ENCODE results near the gene CCDC13. TPM values are rescaled to one million over a fixed set of nuclear protein-coding genes. Genes with fewer than 3 reads are reported as not detected.

CCDC13 gene
- polyA plus RNA-seq, 2 of the 4 experiments (the other 2 are of a cell fraction) = 0.41 to 0.47 TPM

GRCh38 chr3:42730294-42730693 lies 42.8 kb downstream of the CCDC13 start:
- WGBS (ENCODE audit: missing lambda C conversion rate) = 48% methylated on average over 6 of the region's 11 CpGs
- DNase-seq (ENCODE audit: low read depth in 1 of 2, low spot score in 1 of 2) (no peak), ATAC-seq (no peak), FAIRE-seq (no peak)
- Histone ChIP-seq H3K9me3 (no peaks in the 10 kb centered on the region), H3K4me2 (no peak overlapping the region), H3K4me3 (no peak overlapping the region), H3K27ac (no peak overlapping the region), H3K4me1 (no peaks in the 10 kb centered on the region)
- TF ChIP-seq MAX (IDR thresholded peaks at IDR 0.05) (no peak), CHD4 (IDR thresholded peaks at IDR 0.05; ENCODE audit: borderline replicate concordance) (no peak), JUNB (IDR thresholded peaks at IDR 0.05) (no peak), ZFP36 (IDR thresholded peaks at IDR 0.05; ENCODE audit: borderline replicate concordance, partially characterized antibody) (no peak), ELK1 (IDR thresholded peaks at IDR 0.05; ENCODE audit: low read depth, low read length) (no peak), RAD21 (conservative IDR thresholded peaks at IDR 0.05 in 1 of 2, IDR thresholded peaks at IDR 0.05 in 1 of 2) (no peak), HEYL (CRISPR knock-in tag; IDR thresholded peaks at IDR 0.05) (no peak), BHLHE40 (IDR thresholded peaks at IDR 0.05; ENCODE audit: low read depth, low read length) (no peak), BCL3 (IDR thresholded peaks at IDR 0.05) (no peak), NPAS2 (CRISPR knock-in tag; IDR thresholded peaks at IDR 0.05; ENCODE audit: borderline replicate concordance) (no peak), TP53 (CRISPR knock-in tag; IDR thresholded peaks at IDR 0.05) (no peak), FOXS1 (CRISPR knock-in tag; IDR thresholded peaks at IDR 0.05) (no peak), SMC3 (IDR thresholded peaks at IDR 0.05) (no peak), RARB (CRISPR knock-in tag; IDR thresholded peaks at IDR 0.05) (no peak), JUN (IDR thresholded peaks at IDR 0.05) (no peak), RCOR1 (IDR thresholded peaks at IDR 0.05; ENCODE audit: low read depth, low read length) (no peak), FOSB (CRISPR knock-in tag; IDR thresholded peaks at IDR 0.05) (no peak), EP300 (IDR thresholded peaks at IDR 0.05) (no peak), CEBPB (IDR thresholded peaks at IDR 0.05) (no peak), HDAC2 (IDR thresholded peaks at IDR 0.05) (no peak)
- POLR2A ChIA-PET = no interaction called here
- CTCF ChIA-PET = no interaction called here

- WGBS (ENCODE audit: missing lambda C conversion rate) = 58% methylated on average over 6 of the region's 6 CpGs
- ChIA-PET POLR2A (no interaction called here), CTCF (interaction anchor here (0.6 kb wide), 1 partner anchor 32 kb away, joined by 3 read pairs; no protein-coding TSS in a partner anchor)
- no peak for FAIRE-seq
- no peak overlapping the region for H3K27ac ChIP-seq
- ATAC-seq = no peak
- TF ChIP-seq MAZ (IDR thresholded peaks at IDR 0.05; ENCODE audit: borderline replicate concordance, low read depth, low read length) (no peak), TP53 (CRISPR knock-in tag; IDR thresholded peaks at IDR 0.05) (no peak)
- H3K4me1 ChIP-seq = no peaks in the 10 kb centered on the region
- DNase-seq (ENCODE audit: low read depth in 1 of 2, low spot score in 1 of 2) = no peak
- H3K4me2 ChIP-seq = no peak overlapping the region
- H3K4me3 ChIP-seq = no peak overlapping the region
- H3K9me3 ChIP-seq = no peaks in the 10 kb centered on the region
Observed at GRCh38 chr3:42729404-42730145, 43.5 kb downstream of the CCDC13 start.

- CTCF ChIA-PET = interaction anchor here (0.6 kb wide), 1 partner anchor 32 kb away, joined by 3 read pairs; no protein-coding TSS in a partner anchor
- H3K4me3 ChIP-seq = no peak overlapping the region
- POLR2A ChIA-PET = no interaction called here
- FAIRE-seq (no peak), ATAC-seq (no peak), DNase-seq (ENCODE audit: low read depth in 1 of 2, low spot score in 1 of 2) (no peak)
- WGBS (ENCODE audit: missing lambda C conversion rate) = 34% methylated on average over 3 of the region's 3 CpGs
- no peak overlapping the region for H3K27ac ChIP-seq
- no peaks in the 10 kb centered on the region for H3K9me3 ChIP-seq
- no peak overlapping the region for H3K4me2 ChIP-seq
- TF ChIP-seq HOXB13 (CRISPR knock-in tag; IDR thresholded peaks at IDR 0.05; ENCODE audit: low read depth) = no peak
- no peak for TF ChIP-seq MAFK (IDR thresholded peaks at IDR 0.05; ENCODE audit: partially characterized antibody)
- H3K4me1 ChIP-seq = no peaks in the 10 kb centered on the region
Observed at GRCh38 chr3:42728668-42729364, 44.2 kb downstream of the CCDC13 start.

Measured in A549 (cell line).